NT2/D1 (cell line): ENCODE results near the gene MROH2B.

Experiments
- DNase-seq: peaks from one replicate; pipeline ENCODE4 v3.0.0-alpha.2; 2011; ENCODE audit warnings: low read depth, low spot score
- H3K27me3 ChIP-seq: 2 replicates; pipeline ENCODE4 v1.6.0; 2011; ENCODE audit warnings: mild to moderate bottlenecking; ENCODE audit not compliant: insufficient read length, insufficient read depth
- H3K36me3 ChIP-seq: 2 replicates; pipeline ENCODE4 v1.6.1; 2011; ENCODE audit warnings: mild to moderate bottlenecking, low read length, mixed read lengths; ENCODE audit not compliant: insufficient read depth, insufficient read length
- H3K4me1 ChIP-seq: 2 replicates; pipeline ENCODE4 v1.5.1; 2011; ENCODE audit not compliant: insufficient read depth, insufficient read length
- H3K4me3 ChIP-seq: 2 replicates; pipeline ENCODE4 v1.5.1; 2011; ENCODE audit warnings: low read depth; ENCODE audit not compliant: insufficient read length
- H3K9ac ChIP-seq: 2 replicates; pipeline ENCODE4 v1.6.0; 2011; ENCODE audit warnings: low read depth; ENCODE audit not compliant: insufficient read length
- H3K9me3 ChIP-seq: 2 replicates; pipeline ENCODE4 v1.5.1; 2011; ENCODE audit warnings: mild to moderate bottlenecking, low read length; ENCODE audit not compliant: insufficient read depth
- SUZ12 ChIP-seq: IDR thresholded peaks from 2 replicates; pipeline ENCODE4 v1.6.1; 2011; ENCODE audit not compliant: insufficient read length, insufficient read depth; ENCODE audit errors: extremely low read depth
- YY1 ChIP-seq: IDR thresholded peaks from 2 replicates; pipeline ENCODE4 v1.6.1; 2011; ENCODE audit not compliant: insufficient read length, insufficient read depth
- ZNF274 ChIP-seq: IDR thresholded peaks from 2 replicates; pipeline ENCODE4 v1.6.1; 2011; ENCODE audit warnings: mild to moderate bottlenecking, low read depth, low read length

The MROH2B gene

DNA sequence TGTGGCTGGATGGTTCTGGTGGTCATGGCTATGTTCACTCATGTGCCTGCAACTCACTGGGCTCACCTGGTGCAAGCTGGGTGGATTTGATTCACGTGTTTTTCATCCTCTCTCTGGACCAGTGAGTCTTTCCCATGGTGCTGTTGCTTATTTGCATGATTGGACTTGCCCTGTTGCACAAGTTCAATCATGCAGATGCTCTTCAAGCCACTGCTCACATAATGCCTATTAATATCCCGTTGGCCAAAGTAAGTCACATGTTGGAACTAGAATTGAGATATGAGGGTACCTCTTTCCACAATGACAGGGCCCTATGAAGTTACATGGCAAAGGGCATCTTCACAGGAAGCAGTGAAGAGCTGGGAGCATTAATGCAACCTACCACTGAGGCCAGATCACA is 26.5 kb upstream of the MROH2B start:
- TF ChIP-seq YY1 (no peak), SUZ12 (no peak), ZNF274 (no peak)
- Histone ChIP-seq H3K4me1 (no peaks in the 10 kb centered on the region), H3K9ac (no peak overlapping the region), H3K9me3 (no peaks in the 10 kb centered on the region; the same call in 1 of the 2 replicates), H3K36me3 (no peaks in the 10 kb centered on the region), H3K27me3 (no peaks in the 10 kb centered on the region), H3K4me3 (no peak overlapping the region)
- no peak for DNase-seq

DNA sequence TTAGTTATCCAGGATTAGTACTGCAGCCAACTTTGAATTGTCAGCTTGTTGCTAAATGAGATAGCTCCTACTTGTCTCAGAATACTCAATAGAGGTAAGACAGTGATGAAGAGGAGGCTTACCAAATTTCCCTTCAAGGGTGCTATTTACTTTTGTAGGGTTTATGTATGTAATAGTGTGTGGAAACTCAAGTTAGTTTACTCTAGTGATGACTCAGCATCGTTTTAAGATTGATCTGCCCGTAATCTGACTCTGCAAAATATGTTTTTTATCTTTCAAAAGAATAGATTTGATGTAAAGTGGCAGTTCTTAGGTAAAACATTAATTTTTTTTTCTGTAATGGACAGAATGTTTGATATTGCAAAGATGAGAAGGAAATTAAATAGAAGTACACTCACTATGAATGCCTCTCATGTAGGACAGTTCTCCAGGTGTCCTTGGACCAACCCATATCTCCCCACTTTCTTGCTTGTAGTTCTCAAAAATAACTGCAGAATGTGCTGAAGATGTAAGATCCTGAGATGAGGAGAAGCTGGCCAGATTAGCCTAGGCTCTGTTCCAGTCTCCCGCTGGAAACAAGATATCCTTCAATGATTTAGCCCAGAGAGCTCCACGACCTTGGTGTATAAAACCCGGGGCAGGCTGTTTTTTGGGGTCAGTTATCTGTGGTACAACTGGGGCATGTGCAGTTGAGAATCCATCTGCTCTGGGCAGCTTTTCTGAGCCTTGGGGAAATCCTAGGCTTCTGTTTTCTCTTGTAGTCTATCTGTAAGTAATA is 24.4 kb upstream of the MROH2B start:
- no peak overlapping the region for H3K9ac ChIP-seq
- no peak overlapping the region for H3K4me3 ChIP-seq
- DNase-seq = no peak
- TF ChIP-seq YY1 (no peak), SUZ12 (no peak), ZNF274 (no peak)
- no peaks in the 10 kb centered on the region for H3K4me1 ChIP-seq
- no peaks in the 10 kb centered on the region for H3K36me3 ChIP-seq
- no peaks in the 10 kb centered on the region for H3K27me3 ChIP-seq
- H3K9me3 ChIP-seq = no peaks in the 10 kb centered on the region

DNA sequence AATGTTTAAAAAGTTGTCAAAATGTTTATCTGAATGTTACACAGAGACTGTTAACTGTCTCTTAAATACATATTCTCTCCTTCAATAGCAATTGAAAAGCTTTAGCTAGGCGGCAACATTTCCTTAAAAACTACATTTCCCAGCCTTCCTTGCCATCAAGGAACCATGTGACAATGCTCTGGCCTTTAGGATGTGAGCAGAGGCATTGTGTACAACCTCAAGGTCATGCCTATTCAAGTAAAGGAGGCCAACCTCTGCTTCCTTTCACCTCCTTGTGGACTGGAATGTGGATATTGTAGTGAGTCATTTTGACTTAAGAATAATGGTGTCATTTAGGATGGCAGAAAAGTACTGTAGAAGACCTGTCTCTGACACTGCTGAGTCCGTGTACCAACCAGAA is 23.7 kb upstream of the MROH2B start:
- no peaks in the 10 kb centered on the region for H3K9me3 ChIP-seq
- TF ChIP-seq SUZ12 (no peak), ZNF274 (no peak), YY1 (no peak)
- H3K36me3 ChIP-seq = no peaks in the 10 kb centered on the region
- no peak overlapping the region for H3K4me3 ChIP-seq
- DNase-seq = no peak
- H3K9ac ChIP-seq = no peak overlapping the region
- H3K4me1 ChIP-seq = no peaks in the 10 kb centered on the region
- H3K27me3 ChIP-seq = no peaks in the 10 kb centered on the region

DNA sequence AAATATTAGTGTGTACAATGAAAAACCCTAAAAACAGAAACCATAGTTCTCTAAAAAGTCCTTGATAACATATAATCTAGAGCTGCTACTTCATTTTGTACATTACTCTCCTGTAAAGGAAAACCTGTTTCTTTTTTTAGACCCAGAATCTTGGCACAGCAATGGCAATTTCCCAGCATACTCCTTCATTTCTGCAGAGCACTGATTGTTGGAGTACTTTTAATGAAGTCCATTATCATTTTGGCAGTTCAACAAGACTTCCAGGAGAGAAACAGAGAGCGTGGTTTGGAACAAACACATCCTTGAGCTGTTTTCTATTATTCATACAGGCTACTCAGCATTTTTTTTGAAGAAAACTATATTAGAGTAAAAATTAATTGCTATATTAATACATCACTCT is 22.7 kb upstream of the MROH2B start:
- H3K4me3 ChIP-seq = no peak overlapping the region
- H3K27me3 ChIP-seq = no peaks in the 10 kb centered on the region
- H3K4me1 ChIP-seq = no peaks in the 10 kb centered on the region
- no peak for TF ChIP-seq SUZ12
- no peak for TF ChIP-seq ZNF274
- TF ChIP-seq YY1 = no peak
- no peaks in the 10 kb centered on the region for H3K9me3 ChIP-seq
- no peak overlapping the region for H3K9ac ChIP-seq
- no peaks in the 10 kb centered on the region for H3K36me3 ChIP-seq
- DNase-seq = no peak

DNA sequence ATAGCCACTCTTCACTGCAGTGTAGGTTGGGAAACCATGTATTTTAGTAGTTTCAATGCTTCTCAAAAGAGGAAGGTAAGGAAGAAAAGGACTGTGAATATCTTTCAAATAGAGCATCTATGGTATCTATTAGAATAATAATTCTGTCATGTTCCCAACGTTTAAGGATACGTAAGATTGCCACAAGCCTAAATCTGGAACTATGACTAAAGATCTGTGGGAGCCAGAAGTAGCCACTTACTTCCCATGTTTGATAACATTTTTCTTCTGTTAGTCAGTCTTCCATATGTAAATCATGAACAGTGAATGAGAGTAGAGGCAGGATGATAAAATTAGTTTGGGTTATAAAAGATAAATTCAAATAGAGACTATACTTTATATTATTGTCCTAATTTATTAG is 16.3 kb upstream of the MROH2B start:
- Histone ChIP-seq H3K4me3 (no peak overlapping the region), H3K27me3 (no peaks in the 10 kb centered on the region), H3K4me1 (no peaks in the 10 kb centered on the region), H3K9me3 (no peaks in the 10 kb centered on the region), H3K9ac (no peak overlapping the region), H3K36me3 (no peaks in the 10 kb centered on the region)
- TF ChIP-seq YY1 (no peak), SUZ12 (no peak), ZNF274 (no peak)
- DNase-seq = no peak

DNA sequence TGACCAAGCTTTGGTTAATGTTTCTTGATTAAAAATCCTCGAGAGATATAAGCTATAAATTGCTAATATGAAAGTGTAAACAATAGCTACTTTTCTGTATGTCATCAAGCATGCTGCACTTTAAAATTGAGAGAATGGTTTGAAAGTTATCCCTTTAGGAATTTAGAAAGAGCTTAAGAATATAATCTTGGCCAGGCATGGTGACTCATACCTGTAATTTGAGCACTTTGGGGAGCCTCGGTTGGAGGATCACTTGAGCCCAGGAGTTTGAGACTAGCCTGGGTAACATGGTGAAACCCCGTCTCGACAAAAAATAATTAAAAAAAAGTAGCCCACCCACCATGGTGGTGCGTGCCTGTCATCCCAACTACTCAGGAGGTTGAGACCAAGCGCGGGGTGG is 12.2 kb upstream of the MROH2B start:
- Histone ChIP-seq H3K9ac (no peak overlapping the region), H3K27me3 (no peaks in the 10 kb centered on the region), H3K4me3 (no peak overlapping the region), H3K36me3 (no peaks in the 10 kb centered on the region), H3K9me3 (no peaks in the 10 kb centered on the region; the same call in 1 of the 2 replicates), H3K4me1 (no peaks in the 10 kb centered on the region)
- no peak for DNase-seq
- TF ChIP-seq SUZ12 (no peak), YY1 (no peak), ZNF274 (no peak)

DNA sequence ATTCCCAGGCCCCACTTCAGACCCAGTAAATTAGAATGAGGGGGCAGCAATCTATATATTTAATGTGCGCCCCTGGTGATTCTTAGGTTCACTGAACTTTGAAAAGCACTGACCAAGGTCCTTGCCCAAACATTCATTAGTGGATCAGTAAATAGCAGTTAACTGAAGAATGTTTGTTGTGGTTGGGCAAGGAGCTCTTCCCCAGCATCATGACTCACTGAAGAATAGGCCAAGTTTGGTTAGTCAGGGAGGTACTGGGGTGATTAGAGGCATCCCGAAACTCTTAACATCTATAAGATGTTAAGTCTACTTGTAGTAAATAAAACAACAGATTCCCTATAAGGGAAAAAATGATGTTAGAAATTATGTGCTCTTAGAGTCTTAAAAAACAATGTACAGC is 833 bp upstream of the MROH2B start:
- H3K9ac ChIP-seq = no peak overlapping the region
- no peaks in the 10 kb centered on the region for H3K9me3 ChIP-seq
- H3K36me3 ChIP-seq = no peaks in the 10 kb centered on the region
- TF ChIP-seq ZNF274 (no peak), SUZ12 (no peak), YY1 (no peak)
- no peak for DNase-seq
- H3K4me1 ChIP-seq = no peaks in the 10 kb centered on the region
- H3K27me3 ChIP-seq = no peaks in the 10 kb centered on the region
- no peak overlapping the region for H3K4me3 ChIP-seq

DNA sequence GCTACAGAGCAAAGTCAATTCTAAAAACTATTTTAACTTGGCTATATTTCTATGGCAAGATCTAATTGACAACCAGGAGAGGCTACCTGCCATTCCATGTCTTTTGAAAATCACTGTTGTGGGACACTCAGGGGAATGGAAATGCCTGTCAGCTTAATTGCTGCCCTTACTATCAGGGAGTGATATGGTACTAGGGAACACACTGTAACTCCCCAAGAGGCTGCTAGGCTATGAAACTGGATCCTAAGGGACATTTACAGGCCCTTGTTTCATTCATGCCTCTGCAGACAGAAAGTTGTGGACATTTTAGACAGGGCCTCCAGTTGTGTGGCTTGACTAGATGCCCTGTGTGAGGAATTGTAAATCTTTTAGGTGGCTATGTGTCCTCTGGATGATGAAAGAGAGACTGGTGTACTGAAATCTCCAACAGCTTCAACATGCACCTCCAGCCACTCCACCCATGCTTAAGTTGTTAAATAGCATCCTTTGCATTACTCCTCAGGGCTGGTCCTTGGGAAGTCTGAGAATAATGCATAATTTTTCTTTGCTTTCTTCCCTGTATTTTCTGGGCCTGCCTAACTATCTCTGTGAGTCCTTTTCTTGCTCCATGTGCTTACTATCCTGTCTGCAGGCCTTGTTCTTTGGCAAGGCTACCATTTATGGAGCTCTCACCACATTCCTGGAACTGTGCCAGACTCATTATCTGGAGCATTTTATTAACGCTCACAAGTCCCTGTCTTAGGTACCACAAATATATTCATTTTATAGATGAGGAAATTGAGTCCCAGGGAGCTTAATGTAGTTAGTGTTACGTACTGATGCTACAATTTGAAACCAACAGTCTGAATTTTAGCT is 3.2 kb downstream of the MROH2B start:
- no peak for DNase-seq
- no peak overlapping the region for H3K9ac ChIP-seq
- TF ChIP-seq SUZ12 (no peak), YY1 (no peak), ZNF274 (no peak)

More for the DNA sequence above, 3.2 kb downstream of the MROH2B start:
- H3K27me3 ChIP-seq = no peaks in the 10 kb centered on the region
- no peaks in the 10 kb centered on the region for H3K36me3 ChIP-seq
- no peaks in the 10 kb centered on the region for H3K9me3 ChIP-seq
- no peak overlapping the region for H3K4me3 ChIP-seq
- H3K4me1 ChIP-seq = no peaks in the 10 kb centered on the region
